GM21737 (cell line): ENCODE results near the gene EPHB4.
"Not testable (repeated sequence)": the region's sequence is repeated elsewhere in the genome, so short reads cannot be mapped to it uniquely, and the experiment has no call there.

Experiments used
- ATAC-seq: cut with Tn5 transposase; IDR thresholded peaks from one replicate; pipeline ENCODE4 v1.9.1; 2021; ENCODE audit warnings: mild to moderate bottlenecking, moderate library complexity; ENCODE audit not compliant: unreplicated experiment

Gene EPHB4

DNA sequence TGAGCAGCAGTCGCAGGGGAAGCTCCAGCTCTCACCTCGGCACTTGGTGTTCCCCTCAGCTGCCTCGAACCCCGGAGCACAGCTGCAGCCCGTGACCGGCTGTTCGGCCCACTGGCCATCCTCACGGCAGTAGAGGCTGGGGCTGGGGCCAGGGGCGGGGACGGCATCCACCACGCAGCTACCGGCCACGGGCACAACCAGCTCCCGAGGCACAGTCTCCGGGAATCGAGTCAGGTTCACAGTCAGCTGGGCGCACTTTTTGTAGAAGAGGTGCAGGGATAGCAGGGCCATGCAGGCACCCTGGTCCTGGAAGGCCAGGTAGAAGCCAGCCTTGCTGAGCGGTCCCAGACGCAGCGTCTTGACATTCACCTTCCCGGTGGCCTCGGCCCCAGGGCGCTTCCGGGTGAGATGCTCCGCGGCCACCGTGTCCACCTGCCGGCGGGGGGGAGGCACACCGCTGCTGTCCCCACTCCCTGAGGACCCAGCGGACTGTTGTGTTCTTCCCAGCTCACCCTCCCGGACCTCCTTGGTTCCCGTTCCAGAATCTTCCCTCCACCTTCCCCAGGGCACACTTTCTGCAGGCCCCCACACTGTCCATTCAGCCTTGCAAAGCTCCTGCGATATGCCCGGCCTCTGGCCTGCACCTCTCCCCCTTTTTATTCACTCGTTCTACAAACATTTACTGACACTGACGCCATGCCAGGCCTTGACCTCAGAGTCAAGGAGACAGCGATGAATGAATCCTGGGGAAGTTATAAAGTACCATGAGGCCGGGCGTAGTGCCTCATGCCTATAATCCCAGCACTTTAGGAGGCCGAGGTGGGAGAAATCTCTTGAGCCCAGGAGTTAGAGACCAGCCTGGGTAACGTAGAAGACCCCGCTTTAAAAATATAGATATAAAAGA lies 4.8 kb downstream of the EPHB4 start:
- ATAC-seq: no peak

DNA sequence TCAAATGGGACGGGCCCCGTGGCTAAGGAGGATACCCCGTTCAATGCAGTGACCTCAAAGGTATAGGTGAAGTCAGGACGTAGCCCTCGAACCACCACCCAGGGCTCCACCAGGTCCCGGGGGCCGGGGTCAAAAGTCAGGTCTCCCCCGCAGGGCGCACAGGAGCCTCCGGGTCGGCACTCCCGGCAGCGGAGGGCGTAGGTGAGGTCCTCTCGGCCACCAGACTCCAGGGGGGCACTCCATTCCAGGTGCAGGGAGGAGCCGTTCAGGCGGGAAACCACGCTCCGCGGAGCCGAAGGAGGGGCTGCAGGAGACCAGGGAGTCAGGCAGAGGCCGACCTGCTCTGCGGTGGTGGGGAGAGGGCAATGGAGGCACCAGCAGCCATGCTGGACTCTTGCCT lies 7.7 kb downstream of the EPHB4 start:
- no peak for ATAC-seq

DNA sequence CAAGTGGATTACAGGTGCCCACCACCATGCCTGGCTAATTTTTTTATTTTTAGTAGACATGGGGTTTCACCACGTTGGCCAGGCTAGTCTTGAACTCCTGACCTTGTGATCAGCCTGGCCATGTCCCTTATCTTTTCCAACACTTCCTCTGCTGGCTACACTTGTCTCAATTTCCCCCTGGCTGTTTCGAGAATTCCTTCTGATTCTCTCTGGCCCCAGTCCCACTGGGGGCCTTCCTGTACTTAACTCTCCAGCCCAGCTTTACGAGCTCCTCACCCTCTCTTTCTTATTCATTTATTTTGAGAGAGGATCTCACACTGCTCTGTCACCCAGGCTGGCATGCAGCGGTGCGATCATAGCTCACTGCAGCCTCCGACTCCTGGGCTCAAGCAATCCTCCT lies 8.5 kb downstream of the EPHB4 start:
- ATAC-seq: no peak

DNA sequence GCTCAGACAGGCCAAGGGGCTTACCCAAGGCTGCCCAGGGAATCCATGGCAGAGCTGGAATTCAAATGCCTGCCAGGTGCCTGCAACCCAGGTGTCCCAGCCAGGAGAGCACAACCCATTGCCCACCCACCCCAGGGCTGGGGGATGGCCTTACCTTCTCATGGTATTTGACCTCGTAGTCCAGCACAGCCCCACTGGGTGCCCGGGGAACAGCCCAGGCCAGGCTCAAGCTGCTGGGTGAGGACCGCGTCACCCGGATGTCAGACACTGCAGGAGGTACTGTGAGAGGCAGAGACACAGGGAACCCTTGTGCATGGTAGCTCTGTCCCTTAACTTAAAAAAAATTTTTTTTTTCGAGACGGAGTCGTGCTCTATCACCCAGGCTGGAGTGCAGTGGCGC lies 9.0 kb downstream of the EPHB4 start:
- no peak for ATAC-seq

DNA sequence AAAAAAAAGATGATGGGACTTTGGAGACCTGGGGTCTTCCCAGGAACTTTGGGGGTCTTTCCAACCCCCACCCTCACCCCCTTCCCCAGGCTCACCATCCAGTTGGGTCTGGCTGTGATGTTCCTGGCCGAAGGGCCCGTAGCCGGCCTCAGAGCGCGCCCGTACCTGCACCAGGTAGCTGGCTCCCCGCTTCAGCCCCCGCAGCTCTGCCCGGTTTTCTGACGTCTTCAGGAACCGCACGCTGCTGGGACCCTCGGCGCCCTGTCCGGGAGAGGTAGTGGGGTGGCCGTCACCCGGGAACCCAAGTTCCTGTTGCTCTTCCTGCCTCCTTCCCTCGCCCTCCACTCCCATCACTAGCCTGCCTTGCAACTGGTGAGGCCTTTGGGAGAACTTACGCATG lies 10.2 kb downstream of the EPHB4 start:
- no peak for ATAC-seq

DNA sequence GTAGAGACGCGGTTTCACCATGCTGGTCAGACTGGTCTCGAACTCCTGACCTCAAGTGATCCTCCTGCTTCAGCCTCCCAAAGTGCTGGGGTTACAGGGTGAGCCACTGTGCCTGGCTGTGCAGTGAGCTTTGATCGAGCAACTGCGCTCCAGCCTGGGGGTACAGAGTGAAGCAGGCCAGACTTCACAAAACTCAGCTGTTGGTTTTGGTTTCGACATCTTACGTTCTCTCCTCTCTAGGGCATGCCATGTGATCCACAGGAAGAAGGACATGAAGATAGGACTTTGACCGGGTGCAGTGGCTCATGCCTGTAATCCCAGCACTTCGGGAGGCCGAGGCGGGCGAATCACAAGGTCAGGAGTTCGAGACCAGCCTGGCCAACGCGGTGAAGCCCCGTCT lies 10.8 kb downstream of the EPHB4 start:
- not testable (repeated sequence) for ATAC-seq

DNA sequence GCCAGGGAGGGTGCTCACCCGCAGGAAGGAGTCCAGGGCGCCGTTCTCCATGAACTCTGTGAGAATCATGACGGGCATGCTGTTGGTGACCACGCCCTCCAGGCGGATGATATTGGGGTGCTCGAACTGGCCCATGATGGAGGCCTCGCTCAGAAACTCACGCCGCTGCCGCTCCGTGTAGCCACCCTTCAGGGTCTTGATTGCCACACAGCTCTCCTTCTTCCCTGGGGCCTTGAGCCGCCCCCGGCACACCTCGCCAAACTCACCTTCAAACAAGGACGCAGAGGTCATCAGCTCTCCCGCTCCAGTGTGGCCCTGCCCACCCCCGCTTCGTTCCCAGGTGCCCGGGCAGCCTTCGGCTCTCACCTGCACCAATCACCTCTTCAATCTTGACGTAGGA lies 14.6 kb downstream of the EPHB4 start:
- no peak for ATAC-seq

DNA sequence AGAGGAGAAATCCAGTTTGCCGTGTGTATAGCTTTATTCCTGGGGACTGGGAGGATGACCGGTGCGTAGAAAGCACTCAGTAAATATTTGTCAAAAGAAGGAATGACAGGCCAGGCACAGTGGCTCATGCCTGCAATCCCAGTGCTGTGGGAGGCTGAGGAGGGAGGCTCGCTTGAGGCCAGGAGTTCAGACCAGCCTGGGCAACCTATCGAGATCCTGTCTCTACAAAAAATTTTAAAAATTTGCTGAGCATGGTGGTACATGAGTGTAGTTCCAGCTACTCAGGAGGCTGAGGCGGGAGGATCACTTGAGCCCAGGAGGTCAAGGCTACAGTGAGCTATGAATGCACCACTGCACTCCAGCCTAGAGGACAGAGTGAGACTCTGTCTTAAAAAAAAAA lies 15.8 kb downstream of the EPHB4 start:
- ATAC-seq: no peak

DNA sequence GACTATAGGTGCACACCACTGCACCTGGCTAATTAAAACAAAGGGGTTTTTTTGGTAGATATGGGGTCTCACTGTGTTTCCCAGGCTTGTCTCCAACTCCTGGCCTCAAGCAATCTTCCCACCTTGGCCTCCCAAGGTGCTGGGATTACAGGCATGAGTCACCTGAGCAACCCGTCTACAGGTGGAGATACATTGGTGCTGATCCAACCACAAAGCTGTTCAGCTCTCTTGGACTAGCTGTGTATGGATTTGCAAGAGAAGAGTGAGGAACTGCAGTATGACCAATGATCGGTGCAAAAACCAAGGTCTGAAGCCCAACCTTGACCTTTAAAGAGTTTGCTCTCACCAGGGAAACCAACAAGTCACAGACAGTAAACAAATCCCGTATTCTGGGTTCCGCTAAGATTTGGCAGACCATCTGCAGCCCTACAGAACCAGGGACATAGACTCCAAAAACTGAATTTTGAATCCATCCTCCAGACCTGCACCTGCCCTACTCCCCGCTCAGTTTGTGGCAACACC lies 18.9 kb downstream of the EPHB4 start:
- no peak for ATAC-seq

DNA sequence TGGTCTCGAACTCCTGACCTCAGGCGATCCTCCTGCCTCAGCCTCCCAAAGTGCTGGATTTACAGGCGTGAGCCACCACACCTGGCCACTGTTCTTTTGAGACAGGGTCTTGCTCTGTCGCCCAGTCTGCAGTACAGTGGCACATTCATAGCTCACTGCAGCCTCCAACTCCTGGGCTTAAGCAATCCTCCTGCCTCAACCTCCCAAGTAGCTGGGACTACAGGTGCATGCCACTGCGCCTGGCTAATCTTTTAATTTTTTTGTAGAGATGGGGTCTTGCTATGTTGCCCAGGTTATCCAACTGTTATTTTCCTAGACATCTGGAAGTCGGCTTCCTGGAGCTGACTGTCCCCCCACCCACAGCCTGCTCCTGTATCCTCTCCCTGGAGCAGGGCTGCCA lies 20.4 kb downstream of the EPHB4 start:
- ATAC-seq: not testable (repeated sequence)

DNA sequence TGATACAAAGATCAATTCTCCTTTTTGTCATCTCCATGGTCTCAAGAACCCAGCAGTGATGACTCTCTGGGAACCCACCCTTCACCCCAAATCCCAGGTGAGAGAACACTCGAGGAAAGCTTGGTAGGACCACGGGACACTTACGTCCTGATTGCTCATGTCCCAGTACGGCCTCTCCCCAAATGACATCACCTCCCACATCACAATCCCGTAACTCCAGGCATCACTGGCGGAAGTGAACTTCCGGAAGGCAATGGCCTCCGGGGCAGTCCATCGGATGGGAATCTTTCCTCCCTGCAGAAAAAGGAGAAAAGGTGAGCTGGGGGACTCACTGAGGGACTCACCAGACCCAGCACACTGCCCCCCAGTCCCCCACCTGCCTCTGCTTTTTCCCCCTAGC lies 21.0 kb downstream of the EPHB4 start:
- ATAC-seq: no peak

DNA sequence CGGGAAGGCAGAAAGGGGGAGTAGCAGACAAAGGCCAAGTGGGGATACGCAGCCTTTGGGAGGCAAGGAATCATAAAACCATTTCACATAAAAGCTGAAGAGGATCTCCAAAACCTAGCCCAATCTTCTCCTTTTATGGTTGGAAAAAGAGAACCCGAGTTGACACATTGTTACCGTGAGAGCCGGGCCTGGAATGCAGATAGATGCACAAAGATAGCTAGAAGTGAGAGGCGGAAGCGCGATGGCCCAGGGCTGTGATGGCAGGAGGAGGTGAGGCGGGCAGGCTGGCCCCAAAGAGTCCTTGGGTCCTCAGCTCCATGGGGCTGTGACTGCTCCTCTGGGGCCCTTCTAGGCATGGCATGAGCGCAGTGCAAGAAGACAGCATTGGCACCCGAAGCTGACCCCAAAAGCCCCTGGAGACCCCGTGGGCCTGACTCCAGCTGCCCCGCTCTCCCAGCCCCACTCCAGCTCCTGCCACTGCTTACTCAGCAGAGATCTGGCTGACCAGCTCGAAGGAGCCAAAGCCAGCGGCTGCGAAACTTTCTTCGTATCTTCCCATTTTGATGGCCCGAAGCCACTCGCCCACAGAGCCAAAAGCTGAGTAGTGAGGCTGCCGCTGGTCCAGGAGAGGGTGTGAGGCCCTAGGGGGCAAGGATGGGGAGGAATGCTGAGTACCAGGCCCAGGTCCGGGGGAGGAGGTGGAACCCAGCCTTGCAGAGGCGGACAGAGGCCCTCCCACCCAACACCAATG lies 22.5 kb downstream of the EPHB4 start:
- ATAC-seq: no peak

DNA sequence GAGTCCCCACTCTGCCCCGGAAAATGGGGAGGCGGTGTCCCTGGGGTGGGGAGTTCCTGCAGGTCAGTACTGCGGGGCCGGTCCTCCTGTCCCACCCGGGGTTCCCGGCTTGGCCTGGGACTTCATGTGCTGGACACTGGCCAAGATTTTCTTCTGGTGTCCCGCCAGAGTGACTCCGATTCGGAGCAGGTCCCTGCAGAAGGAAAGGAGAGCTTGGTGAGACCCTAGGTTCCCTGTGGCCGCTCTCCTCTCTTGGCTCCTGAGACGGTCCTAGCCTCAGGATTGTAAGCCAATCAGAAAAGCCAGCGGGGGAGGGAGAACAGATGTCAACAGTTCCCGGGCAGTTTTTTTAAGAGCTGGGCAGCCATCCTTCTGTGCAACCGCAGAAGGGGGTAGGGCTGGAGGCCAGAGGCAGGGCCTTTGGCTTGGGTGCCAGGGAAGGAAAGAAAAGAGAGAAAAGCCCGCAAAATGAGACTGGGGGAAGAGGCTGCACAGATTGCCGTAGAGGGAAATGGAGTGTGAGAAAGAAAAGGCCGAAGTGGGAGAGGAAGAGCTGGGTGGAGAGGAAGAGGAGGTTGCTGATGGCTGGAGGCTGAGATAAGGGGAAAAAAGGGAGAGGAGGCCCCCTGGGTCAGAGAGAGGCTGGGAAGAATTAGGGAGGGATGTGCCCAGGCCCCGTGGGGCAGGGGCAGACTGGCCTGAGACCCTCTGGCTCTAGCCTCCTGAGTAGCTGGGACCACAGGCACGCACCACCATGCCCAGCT lies 23.7 kb downstream of the EPHB4 start:
- peak; percentile 93 for ATAC-seq

DNA sequence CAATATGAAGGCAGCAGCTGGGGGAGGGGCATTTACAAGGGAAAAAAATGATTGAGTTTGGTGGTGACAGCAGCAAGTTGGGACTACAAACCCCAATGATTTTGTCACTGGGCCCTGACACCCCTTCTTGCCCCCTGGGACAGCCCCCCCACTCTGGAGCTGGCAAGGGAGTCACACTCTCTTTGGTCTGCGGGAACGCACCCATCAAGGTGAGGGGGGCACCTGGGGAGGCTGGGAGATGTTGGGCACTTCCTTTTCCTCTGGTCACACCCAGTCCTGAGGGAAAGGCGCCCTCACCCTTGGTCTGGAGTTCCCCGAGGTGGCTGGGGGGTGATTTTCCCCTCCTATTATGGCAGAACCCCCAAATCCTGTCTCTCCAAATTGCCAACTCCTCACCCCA lies 24.4 kb downstream of the EPHB4 start:
- no peak for ATAC-seq

DNA sequence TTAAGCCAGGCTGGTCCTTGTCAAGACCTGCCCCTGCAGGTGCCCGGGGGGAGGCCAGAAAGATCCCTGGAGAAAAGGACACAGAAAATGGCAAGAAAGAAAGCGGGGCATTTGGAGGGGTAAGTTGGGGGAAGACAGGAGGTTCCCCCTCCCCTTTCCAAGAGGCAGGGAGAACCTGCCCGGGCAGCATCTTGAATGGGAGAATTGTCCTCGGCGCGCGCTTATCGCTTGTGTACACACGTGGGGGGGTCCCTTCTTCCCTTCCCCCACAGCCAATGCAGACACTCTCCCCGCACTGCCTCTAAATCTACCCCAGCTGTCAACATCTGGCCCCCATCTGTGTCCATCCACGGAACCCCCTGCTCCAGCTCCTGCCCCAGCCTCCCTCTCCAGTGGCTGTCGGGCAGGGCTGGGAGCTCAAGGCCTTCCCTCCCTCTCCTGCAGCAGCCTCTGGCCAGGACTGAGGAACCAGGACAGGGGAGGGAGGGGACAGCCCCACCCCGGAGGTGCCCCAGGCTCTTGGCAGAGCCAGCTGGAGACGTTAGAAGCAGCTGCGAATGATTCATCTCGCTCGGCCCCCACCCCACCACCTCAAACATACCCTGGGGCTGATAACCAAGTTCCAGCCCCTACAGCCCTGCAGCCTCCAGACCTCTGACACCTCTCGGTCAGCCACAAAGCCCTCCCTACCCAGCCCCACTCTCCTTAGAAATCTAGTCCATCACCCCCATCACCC lies 25.3 kb downstream of the EPHB4 start:
- no peak for ATAC-seq

DNA sequence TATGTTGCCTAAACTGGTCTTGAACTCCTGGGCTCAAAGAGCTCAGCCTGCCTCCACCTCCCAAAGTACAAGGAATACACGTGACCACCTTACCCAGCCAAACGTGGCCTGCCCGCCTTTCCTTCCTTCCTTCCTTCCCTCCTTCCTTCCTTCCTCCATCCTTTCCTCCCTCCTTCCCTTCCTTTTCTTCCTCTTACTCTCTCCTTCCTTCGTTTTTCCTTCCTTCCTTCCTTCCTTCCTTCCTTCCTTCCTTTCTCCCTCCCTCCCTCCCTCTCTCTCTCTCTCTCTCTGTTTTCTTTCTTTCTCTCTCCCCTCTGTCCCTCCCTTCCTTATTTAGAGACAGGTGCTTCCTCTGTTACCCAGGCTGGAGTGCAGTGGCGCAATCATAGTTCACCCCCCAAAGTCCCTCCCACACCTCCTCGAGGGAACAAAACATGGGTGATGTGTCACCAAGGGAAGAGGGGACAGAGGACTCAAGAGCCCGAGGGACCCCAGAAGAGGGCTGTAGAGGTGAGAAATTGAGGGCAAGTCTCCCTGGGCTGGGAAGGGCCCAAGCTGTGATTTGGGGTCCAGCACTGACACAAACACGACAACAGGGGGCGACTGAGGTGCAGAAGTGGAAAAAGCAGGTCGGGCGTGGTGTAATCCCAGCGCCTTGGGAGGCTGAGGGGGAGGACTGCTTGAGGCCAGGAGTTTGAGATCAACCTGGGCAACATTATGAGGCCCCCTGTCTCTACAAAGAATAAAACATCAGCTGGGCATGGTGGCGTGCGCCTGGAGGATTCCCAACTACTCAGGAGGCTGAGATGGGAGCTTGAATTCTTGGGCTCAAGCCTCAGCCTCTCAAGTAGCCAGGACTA lies 28.1 kb downstream of the EPHB4 start:
- no peak for ATAC-seq

DNA sequence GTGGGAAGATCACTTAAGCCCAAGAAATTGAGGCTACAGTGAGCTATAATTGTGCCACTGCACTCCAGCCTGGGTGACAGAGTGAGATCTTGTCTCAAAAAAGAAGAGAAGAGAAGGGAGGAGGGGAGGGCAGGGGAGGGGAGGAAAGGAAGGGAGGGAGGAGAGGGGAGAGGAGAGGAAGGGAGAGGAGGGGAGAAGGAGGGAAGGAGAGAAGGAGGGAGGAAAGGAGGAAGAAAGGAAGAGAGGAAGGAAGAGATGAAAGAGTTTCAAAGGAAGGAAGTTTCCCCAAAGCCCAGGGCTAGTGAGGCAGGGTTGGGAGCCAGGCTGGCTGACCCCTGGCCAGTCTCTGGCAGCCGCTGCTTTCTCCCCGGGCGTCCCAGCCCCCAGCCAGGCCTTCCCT lies 32.6 kb downstream of the EPHB4 start:
- ATAC-seq: no peak

DNA sequence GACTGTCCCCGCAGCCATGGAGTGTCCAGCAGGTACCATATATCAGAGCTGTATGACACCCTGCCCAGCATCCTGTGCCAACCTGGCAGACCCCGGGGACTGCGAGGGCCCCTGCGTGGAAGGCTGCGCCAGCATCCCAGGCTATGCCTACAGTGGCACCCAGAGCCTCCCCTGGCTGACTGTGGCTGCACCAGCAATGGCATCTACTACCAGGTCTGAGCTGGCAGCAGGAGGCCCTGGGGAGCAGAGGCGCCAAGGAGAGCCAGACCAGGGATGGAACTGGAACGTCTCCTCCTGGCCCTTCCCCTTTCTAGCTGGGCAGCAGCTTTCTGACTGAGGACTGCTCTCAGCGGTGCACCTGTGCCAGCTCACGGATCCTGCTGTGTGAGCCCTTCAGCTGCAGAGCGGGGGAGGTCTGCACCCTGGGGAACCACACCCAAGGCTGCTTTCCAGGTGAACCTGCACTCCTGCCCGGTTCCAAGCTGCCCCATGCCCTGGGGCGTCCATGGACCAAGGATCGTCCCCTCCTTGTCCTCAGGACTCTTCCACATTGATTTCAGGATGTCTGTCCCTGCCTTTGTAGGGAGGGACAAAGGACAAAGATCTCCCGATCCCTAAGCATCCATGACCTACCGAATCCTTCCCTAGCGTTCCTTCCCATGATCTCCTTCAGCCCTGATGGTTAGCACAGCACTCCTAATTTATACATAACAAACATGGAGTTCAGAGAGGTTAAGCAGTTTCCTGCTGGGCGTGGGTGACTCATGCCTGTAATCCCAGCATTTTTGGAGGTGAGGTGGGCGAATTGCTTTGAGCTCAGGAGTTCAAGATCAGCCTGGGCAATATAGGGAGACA lies 33.3 kb downstream of the EPHB4 start:
- ATAC-seq: no peak
